Bronchial epithelial cell (primary cell): ENCODE results near the gene FAM81B. TPM values are rescaled to one million over a fixed set of nuclear protein-coding genes. Genes with fewer than 3 reads are reported as not detected.
A peak's percentile ranks its signal among the peaks of the same experiment; 100 is the strongest.
"Not testable (repeated sequence)": the region's sequence is repeated elsewhere in the genome, so short reads cannot be mapped to it uniquely, and the experiment has no call there.

Experiments
- DNase-seq: peaks from one replicate; pipeline ENCODE4 v3.0.0-alpha.2; 2010; ENCODE audit warnings: low read depth
- FAIRE-seq: peaks from 2 replicates; lab custom pipeline; 2011; peaks lifted over from hg19 to GRCh38; lab: Jason Lieb, UNC
- H3K27me3 ChIP-seq: 2 replicates; pipeline ENCODE4 v1.5.1; 2011; ENCODE audit warnings: low read length; ENCODE audit not compliant: control insufficient read depth, insufficient read depth
- H3K36me3 ChIP-seq: 2 replicates; pipeline ENCODE4 v1.5.1; 2011; ENCODE audit warnings: low read length; ENCODE audit not compliant: control insufficient read depth, insufficient read depth
- H3K4me3 ChIP-seq: 2 replicates; pipeline ENCODE4 v1.5.1; 2011; ENCODE audit warnings: mild to moderate bottlenecking, low read depth, low read length, control low read depth
- CTCF ChIP-seq: IDR thresholded peaks from 2 replicates; pipeline ENCODE4 v1.5.1; 2011; ENCODE audit warnings: mild to moderate bottlenecking, moderate library complexity, low read length, control low read depth, inconsistent platforms; ENCODE audit not compliant: insufficient read depth, severe bottlenecking
- total RNA-seq: library from RNA; depleted of rRNA; stranded (reverse); fragments of >200 nt; gene quantifications from 2 replicates; pipeline ENCODE4 v1.2.1, GENCODE V29; 2014

The FAM81B gene
- total RNA-seq, result not detected in 2 replicates

GRCh38 chr5:95390812-95391492, at the start of gene FAM81B:
Gene FAM81B (plus strand): TSS chr5:95391366. CDS start chr5:95391390, 24 bp downstream.
- H3K27me3 ChIP-seq, result no peaks in the 10 kb centered on the region
- FAIRE-seq, result no peak
- H3K4me3 ChIP-seq, result no peak within 1 kb of the TSS
- no peak for TF ChIP-seq CTCF
- H3K36me3 ChIP-seq, result no peaks in the 10 kb centered on the region
- peak; percentile 9 for DNase-seq

- FAIRE-seq, H3K27me3 ChIP-seq, DNase-seq, H3K36me3 ChIP-seq, H3K4me3 ChIP-seq: not testable (repeated sequence)
These were observed 49.7 kb upstream of the FAM81B start for GRCh38 chr5:95341444-95341843.

- no peak for TF ChIP-seq CTCF
- FAIRE-seq (peak; percentile 7), DNase-seq (no peak)
- Histone ChIP-seq H3K27me3 (no peaks in the 10 kb centered on the region), H3K4me3 (no peak overlapping the region), H3K36me3 (no peaks in the 10 kb centered on the region)
These were observed 43.6 kb upstream of the FAM81B start for GRCh38 chr5:95347506-95348120.

- Histone ChIP-seq H3K4me3 (no peak overlapping the region), H3K36me3 (no peaks in the 10 kb centered on the region), H3K27me3 (peaks cover 1% of the 10 kb centered on the region)
- TF ChIP-seq CTCF, result no peak
- no peak for FAIRE-seq
- DNase-seq, result no peak
These were observed 40.5 kb upstream of the FAM81B start for GRCh38 chr5:95350631-95351030.

GRCh38 chr5:95352691-95353090, 38.5 kb upstream of the FAM81B start:
- no peak for FAIRE-seq
- H3K4me3 ChIP-seq, result no peak overlapping the region
- no peaks in the 10 kb centered on the region for H3K36me3 ChIP-seq
- no peak for TF ChIP-seq CTCF
- no peak for DNase-seq
- peaks cover 1% of the 10 kb centered on the region for H3K27me3 ChIP-seq

- H3K4me3 ChIP-seq, result no peak overlapping the region
- FAIRE-seq (no peak), DNase-seq (no peak)
- peaks cover 1% of the 10 kb centered on the region for H3K27me3 ChIP-seq
- no peaks in the 10 kb centered on the region for H3K36me3 ChIP-seq
- TF ChIP-seq CTCF, result no peak
These were observed 32.8 kb upstream of the FAM81B start for GRCh38 chr5:95358320-95358719.
